ENCODE measurements around the gene NTSR1.
A peak's percentile ranks its signal among the peaks of the same experiment; 100 is the strongest.

Gene NTSR1

DNA sequence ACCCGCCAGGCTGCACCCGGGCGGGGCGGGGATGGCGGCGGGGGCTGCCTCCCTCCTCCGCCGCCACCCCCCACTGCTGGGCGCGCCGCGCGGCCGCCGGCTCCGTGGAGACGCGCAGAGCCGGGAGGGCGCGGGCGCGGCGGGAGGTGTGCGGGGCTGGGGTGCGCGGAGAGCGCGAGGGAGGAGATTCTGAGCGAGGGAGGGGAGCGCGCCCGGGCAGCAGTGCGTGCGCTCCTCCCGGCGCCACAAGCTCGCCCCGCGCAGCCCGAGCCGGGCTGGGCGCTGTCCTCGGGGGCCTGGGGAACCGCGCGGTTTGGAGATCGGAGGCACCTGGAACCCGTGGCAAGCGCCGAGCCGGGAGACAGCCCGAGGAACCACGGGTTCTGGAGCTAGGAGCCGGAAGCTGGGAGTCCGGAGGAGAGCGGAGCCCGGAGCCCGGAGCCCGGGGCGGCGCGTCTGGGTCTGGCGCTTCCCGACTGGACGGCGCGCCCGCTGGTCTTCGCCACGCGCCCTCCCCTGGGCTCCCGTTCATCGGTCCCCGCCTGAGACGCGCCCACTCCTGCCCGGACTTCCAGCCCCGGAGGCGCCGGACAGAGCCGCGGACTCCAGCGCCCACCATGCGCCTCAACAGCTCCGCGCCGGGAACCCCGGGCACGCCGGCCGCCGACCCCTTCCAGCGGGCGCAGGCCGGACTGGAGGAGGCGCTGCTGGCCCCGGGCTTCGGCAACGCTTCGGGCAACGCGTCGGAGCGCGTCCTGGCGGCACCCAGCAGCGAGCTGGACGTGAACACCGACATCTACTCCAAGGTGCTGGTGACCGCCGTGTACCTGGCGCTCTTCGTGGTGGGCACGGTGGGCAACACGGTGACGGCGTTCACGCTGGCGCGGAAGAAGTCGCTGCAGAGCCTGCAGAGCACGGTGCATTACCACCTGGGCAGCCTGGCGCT lies at the start of gene NTSR1:
NTSR1 (plus strand) TSS at position 246 of the 946 bp plus-strand sequence; CDS start at position 618, 372 bp downstream.
- no peak for DNase-seq

DNA sequence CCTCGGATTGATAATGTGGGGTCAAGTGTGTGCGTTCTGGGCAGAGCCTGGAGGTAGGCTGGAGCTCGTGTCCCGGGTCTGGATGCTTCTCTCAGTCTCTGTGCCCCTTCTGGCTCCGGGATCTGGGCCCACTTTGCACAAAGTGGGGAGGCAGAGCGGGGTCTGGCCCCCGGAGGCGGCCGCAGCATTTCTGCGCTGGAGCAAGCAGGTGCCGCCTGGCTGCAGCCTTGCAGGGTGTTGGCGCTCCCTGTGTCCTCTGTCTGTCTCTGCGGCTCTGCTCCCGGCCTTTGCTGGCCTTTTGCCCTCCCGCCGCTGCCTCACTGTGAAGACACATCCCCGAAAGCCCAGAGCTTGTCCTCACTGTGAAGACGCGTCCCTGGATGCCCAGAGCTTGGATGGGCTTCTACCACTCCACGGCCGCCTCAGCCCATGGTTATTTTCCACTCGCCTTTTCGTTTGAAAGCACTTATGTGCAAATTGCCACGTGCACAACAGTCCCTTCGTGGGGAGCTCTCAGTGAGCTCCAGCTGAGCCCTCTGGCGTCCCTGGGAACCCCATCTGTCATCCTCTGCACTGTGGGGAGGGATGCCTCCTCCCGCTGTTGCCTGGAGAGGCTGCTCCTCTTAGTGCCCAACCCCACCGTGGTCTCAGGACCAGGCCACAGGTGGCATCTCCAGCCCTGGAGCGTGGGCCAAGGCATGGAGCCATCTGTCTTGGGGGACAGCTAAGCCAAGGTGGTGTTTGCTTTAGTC lies 49.0 kb upstream of the NTSR1 start:
- DNase-seq = no peak

DNA sequence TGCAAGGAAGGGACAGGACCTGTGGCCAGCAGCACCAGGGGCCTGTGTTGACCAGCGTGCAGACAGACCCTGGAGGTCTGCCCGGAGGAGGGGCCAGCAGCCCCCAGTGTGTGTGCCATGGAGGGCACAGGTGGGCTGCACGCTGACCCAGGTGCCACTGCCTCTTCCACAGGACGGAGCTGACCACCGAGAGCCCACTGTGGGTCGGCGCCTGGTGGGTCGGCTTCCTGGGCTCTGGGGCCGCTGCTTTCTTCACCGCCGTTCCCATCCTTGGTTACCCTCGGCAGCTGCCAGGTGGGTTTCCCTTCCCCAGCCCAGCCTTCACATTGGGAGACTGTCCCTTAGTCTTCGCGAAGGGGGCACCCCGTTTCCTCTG lies 48.4 kb upstream of the NTSR1 start:
- DNase-seq = no peak

DNA sequence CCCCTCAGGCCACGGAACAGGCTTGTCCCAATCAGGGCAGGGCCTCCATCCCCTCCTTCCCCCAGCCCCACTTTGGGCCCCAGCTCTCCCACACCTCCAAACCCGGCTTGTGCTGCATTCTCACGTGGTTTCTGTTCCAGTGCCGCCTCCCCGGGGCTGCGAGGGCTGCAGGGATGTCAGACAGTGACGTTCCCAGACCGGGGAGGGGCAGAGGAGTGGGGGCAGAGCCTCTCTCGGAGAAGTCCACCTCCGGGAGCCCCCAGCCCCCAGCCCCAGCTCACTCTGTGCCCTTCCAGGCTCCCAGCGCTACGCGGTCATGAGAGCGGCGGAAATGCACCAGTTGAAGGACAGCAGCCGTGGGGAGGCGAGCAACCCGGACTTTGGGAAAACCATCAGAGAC lies 47.9 kb upstream of the NTSR1 start:
- DNase-seq = no peak

DNA sequence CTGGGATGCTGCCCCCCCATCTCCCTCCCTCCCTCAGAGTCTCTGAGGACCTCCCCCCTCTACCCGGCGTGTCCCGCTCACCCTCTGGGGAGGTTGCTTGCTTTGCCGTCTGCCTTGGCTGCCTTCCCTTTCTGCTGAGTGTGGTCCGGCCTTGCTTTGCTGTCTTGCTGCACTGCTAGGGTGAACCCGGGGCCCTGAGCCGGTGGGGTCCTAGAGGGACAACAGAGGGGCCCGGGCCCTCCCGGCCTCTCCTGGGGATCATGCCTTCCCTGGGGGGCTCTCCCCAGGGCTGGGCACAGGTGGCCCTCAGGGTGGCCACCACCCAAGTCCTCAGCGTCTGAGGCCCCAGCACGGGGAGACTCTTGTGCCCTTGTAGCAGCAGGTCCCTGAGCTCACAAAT lies 47.0 kb upstream of the NTSR1 start:
- no peak for DNase-seq

DNA sequence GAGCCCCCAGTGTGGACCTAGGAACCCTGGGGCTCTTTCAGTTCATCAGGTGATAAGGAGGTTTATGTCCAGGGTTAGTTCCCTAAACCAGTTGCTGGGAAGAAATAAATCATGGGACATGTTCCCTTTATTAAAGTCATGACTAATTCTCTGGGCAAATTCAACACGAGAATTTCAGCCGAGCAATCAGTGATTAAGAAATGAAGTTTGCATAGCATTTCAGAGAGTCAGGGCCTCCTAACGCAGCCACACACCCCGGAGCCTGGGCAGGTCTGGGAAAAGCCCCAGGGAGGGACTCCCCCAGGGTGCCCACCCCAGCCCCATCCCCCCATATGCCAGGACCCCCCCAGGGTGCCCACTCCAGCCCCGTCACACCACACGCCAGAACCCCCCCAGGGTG lies 46.2 kb upstream of the NTSR1 start:
- peak; percentile 74 for DNase-seq

DNA sequence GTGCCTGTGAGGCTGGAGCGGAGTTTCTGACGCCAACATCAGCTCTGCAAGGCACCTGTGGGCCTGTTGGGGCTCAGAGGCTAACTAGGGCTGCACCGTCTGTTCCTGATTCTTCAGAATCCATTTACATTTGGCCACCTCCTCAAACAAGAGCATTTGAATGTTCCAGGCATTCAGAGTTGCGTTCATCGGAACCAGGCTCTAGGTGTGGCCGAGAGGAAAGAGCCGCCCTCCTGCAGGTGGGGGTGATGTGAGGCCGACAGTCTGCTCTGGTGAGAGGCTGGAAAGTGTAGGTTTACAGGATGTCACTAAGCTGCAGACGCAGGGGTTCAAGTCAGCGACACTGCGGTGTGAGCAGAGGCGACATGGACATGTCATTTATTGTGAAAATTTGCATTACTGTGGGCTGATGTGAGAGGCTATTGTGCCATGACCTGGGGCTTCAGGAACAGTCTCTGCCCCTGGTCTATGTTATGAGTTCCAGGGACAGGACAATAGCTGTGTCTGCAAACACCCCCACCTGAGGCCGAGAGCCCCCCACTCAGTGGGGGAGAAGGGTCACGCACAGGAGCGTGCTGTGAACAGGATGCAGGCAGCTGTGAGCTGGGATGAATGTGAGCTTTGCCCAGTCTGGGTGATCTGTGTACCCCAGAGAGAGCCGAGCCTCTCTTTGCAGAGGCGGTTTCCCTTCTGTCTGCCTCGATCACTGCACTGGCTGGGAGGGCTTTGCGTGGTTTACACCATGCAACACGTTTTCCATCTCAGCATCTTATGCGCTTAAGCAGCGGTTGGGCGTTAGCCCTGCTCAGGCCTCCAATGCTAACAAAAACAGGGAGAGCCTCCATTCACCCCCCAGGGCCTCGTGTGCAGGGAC lies 45.3 kb upstream of the NTSR1 start:
- DNase-seq = no peak

DNA sequence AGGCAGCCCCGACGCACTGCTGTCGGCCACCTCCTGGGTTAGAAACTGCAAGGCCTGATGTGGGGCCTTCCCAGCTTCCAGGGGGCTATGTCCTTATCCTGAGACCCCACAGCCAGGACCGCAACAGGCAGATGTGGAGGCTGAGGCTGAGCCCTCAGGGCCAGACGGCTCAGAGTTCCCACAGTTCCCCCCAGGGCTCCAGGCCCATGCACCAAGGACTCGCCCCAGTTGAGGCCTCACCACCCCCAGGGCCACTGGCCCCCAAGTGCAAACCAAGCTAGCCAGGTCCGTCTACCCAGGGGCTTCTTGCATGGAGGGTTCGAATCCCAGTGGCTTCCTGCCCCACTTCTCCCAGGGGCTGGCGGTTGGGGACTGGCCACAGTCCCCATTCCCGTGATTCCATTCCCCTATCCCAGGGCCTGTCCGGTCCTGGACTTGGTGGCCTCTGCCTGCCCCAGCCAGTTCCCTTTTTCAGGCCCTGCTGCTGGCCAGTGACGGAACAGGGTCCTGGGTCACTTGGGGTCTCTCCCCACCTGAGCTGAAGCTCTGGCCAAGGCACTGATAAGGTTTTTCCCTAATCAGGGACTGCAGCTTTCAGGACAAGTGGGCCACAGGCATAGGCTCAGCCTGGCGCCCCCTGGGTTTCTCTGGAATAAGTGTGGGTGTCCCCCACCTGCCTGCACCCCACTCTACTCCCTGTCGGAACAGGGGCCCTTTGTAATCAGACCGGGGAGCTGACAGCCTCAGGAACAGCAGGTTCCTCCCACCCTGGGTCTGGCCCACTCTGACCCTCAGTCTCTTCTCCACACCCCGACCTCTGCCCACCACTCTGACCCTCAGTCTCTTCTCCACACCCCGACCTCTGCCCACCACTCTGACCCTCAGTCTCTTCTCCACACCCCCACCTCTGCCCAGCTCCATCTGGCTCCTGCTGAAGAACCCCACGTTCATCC lies 44.3 kb upstream of the NTSR1 start:
- DNase-seq = no peak

DNA sequence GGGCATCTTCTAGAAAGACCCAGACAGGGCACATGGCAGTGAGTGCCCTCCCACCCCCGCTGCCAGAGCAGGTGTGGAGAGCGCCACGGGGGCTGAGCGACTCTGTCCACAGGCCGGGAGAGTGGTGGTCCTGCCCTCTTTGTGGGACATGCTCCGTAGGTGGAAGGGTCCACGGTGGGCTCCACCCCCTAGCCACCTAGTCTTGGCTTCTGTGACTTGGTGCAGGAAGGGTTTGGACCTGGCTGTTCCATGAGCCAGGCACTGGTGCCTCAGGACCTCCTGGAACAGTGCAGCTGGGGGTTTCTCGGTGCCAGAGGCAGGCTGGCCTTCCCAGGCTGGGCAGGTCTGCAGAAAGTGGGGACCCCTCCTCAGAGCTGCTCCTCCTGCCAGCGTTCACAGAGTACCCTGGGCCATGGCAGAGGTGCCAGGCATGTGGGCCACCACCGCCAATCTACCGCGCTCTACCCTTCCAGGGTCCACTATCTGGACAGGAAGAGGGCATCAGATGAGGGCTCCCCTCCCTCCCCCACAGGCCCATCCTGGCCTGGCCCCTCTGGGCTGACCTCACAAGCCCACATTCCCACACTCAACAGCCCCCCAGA lies 43.4 kb upstream of the NTSR1 start:
- DNase-seq = no peak

DNA sequence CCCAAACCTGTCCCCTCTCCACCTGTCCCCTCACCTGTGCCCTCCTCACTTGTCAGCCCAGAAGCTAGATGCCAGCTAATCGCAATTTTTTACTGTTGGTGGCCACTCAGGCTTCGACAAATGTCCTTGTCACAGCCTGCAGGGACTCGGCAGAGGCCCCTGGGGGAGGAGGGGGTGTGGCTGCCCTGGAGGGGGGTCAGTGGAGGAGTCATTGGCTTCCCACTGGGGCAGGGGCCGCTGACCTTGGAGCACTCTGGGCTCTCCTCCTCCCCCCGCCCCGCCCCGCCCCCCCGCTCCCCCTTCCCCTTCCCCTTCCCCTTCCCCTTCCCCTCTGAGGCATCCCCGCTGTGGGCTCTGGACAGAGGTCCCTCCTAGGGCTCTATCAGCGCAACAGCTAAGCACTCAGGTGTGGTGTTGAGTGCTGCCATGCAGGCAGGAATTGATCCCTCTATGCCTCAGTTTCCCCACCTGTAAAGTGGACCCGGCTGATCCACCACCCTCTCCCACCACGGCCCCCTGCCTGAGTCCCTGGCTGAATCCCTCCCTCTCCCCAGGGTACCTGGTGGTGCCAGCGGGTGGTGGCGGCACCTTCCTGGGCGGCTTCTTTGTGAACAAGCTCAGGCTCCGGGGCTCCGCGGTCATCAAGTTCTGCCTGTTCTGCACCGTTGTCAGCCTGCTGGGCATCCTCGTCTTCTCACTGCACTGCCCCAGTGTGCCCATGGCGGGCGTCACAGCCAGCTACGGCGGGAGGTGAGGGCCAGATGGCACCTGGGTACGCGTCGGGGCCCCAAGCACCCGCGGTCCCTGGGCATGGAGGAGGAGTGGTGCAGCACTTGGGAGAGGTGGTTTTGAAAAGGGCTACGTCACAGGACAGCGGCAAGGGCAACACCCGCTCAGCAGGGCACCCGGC lies 42.6 kb upstream of the NTSR1 start:
- DNase-seq = no peak

DNA sequence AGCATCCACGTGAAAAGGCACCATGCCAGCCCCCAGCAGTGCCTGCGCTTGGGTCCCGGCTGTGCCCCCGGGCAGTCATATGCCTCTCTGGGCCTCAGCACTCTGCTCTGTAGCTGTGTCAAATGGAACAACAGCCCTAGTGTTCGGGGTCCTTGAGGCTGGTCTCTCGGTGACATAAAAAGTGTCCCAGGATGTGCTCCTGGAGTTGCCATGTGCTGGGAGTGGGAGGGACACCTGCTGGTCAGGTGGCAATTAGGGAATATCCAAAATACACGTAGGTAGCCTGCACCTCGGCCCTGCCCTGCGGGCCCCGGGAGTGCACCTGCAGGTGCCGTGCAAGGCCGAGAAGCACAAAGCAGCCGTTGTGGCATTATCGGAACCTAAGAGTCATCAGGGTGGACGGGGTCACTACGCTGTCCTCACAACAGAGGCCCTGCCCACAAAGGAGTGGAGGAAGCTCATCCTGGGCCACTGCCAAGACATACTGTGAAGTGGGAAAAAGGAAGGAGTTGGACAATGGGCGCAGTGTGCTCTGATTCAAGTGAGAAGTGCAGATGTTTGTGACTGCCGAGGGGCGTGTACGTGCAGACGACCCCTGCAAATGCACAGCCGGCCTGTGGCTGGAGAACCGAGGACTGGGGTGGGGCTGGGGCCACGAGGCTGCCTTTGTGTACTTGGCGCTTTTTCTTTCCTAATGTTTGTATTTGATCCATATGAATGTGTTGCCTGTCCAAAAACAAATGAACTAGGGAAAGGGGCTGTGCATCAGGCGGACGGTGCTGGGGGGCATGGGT lies 41.7 kb upstream of the NTSR1 start:
- DNase-seq = no peak

DNA sequence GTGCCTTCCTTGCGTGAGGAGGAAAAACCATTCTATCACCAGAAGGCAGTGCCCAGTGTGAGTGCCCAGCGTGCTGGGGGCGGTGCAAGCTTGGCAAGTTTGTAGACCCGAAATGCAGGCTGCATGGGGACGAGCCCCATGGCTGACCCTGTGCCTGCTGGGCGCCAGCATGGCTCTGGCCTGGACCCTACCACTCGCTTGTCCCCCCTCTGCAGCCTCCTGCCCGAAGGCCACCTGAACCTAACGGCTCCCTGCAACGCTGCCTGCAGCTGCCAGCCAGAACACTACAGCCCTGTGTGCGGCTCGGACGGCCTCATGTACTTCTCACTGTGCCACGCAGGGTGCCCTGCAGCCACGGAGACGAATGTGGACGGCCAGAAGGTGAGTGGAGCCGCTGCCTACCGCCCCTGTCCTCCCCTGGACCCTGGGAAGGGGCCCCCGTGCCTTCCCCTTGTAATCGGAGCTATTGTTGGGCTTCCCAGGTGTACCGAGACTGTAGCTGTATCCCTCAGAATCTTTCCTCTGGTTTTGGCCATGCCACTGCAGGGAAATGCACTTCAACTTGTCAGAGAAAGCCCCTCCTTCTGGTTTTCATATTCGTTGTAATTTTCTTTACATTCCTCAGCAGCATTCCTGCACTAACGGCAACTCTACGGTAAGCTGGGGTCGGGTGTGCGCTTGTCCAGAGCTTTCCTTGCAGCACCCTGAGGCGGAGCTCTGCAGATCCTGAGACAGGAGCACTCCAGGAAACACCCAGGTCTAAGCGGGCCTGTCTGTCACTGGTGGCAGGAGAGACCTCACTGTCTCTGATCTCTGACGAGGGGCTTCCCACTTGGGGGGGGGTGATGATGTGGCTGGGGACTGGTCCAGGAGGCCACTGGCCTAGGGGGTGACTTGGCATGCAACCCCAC lies 40.9 kb upstream of the NTSR1 start:
- DNase-seq = no peak

DNA sequence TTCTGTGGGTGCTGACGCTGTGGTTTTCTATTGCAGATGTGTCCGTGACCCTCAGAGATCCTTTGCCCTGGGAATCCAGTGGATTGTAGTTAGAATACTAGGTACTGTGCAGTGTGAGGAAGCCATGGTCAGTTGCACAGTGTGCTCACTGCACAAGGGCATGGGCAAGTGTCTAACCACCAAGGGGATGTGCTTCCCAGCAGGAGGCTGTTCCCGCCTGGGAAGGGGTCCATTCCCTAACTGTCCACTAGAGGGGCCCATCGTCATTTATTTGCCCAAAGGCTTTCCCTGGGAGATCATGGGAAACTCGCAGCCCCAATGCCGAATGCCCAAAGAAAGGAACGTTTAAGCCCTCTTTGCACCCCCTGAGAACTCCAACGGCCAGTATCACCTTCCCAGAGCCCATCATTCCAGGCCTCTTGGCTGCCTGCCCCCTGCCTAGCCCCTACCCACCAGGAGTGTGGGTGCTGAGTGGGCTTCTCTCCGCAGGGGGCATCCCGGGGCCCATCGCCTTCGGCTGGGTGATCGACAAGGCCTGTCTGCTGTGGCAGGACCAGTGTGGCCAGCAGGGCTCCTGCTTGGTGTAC lies 40.1 kb upstream of the NTSR1 start:
- peak; percentile 74 for DNase-seq

DNA sequence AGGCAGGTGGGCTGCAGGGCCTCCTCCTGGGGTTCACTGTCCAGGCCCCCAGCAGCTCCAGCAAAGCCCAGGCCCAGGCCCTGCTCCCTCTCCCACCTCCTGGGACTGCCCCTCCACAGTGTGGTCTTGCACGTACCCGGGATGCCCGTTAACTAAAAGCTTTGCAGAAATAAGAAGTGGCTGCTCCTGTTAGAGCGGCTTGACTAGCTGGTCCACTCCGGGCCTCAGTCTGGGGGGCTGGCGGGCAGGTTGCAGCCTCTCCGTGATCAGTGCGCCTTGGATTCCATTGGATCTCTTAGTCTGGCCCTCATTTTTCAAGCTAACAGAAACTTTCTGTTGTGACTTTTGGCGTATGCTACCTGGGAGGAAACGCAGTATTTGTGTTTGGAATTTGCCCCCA lies 39.4 kb upstream of the NTSR1 start:
- no peak for DNase-seq

DNA sequence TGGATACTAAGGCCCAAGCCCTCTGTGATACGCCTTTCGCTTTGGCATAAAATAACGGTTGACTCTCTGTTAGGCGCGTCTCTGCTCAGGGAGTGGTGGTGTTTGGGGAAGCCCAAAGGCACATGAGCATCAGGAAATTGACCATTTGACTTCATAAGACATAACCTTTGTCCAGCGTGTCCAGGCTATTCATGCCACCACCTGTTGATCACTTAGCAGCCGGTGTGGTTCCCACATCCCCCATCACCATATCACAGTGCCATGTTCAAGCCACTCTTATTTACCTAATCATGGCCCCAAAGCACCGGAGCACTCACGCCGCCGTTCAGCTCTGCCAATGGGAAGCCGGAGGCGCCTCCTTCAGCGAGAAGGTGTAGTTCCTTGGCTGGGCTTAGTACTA lies 38.5 kb upstream of the NTSR1 start:
- DNase-seq = no peak

DNA sequence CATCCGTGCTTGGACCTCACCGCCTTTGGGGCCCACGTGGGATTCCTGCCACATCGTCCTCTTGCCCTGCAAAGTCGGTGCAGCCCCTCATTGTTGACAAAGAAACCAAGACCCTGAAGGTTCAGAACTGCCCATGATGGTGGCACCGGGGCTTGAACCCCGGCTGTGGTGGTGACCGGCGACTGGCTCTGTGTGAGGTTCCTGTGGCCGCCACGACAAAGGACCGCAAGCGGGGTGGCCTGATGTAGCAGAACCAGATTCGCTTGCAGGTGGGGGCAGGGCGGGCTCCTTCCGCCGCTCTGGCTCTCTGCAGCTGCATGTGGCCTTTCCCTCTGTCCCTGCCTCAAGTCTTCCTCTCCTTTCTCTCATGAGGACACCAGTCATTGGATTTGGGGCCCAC lies 37.6 kb upstream of the NTSR1 start:
- DNase-seq = no peak

DNA sequence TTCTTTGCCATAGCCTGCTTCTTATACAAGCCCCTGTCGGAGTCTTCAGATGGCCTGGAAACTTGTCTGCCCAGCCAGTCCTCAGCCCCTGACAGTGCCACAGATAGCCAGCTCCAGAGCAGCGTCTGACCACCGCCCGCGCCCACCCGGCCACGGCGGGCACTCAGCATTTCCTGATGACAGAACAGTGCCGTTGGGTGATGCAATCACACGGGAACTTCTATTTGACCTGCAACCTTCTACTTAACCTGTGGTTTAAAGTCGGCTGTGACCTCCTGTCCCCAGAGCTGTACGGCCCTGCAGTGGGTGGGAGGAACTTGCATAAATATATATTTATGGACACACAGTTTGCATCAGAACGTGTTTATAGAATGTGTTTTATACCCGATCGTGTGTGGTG lies 36.9 kb upstream of the NTSR1 start:
- DNase-seq = no peak

DNA sequence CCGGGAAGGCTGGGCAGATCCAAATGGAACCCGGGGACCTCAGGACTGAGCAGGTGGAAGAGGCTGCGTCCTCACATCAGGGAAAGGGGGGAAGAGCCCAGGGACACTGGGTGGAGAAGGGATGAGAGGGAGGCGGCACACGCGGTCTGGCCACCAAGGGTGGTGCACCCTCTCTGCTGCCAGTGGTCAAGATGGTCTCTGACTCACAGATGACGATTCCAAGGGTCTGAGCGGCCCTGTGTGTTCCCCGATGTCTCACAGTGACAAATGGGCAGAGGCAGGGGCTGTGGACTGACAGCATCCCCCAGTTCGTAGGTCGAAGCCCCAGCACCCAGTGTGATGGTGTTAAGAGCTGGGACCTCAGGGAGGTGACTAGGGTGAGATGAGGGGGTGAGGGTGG lies 34.3 kb upstream of the NTSR1 start:
- no peak for DNase-seq
